Astrocyte of the cerebellum (primary cell): ENCODE results near the gene OSBPL2.

Experiments
- DNase-seq: peaks from one replicate; pipeline ENCODE4 v3.0.0-alpha.2; 2011; ENCODE audit warnings: low read depth
- H3K4me3 ChIP-seq: 2 replicates; pipeline ENCODE4 v1.5.1; 2011; ENCODE audit warnings: mild to moderate bottlenecking, low read depth, low read length, moderate library complexity
- CTCF ChIP-seq: IDR thresholded peaks from 2 replicates; pipeline ENCODE4 v1.5.1; 2012; ENCODE audit warnings: low read length, low read depth, moderate library complexity, mild to moderate bottlenecking; ENCODE audit errors: missing control alignments
- in situ Hi-C: cut with HindIII; loops from 2 replicates; pipeline ENCODE4 v1.10.0; 2017; ENCODE audit warnings: low sequenced_read_pairs

OSBPL2 gene

GRCh38 chr20:62284448-62284847, 46.1 kb downstream of the OSBPL2 start:
- no peak overlapping the region for H3K4me3 ChIP-seq
- DNase-seq, result no peak
- in situ Hi-C loops, result loop anchor here (25.0 kb wide), 1 partner anchor 103 kb away; the partner anchor contains the start of gene RPS21
- TF ChIP-seq CTCF, result no peak

- no peak for DNase-seq
- no peak for TF ChIP-seq CTCF
- in situ Hi-C loops, result loop anchor here (25.0 kb wide), 1 partner anchor 102 kb away; the partner anchor contains the start of gene RPS21
- H3K4me3 ChIP-seq, result no peak overlapping the region
These were observed 46.8 kb downstream of the OSBPL2 start for GRCh38 chr20:62285151-62285550.

GRCh38 chr20:62285722-62286121, 47.4 kb downstream of the OSBPL2 start:
- in situ Hi-C loops, result loop anchor here (25.0 kb wide), 1 partner anchor 102 kb away; the partner anchor contains the start of gene RPS21
- DNase-seq, result no peak

GRCh38 chr20:62286493-62287064, 48.3 kb downstream of the OSBPL2 start:
- TF ChIP-seq CTCF, result no peak
- in situ Hi-C loops, result loop anchor here (25.0 kb wide), 1 partner anchor 101 kb away; the partner anchor contains the start of gene RPS21
- no peak for DNase-seq
- no peak overlapping the region for H3K4me3 ChIP-seq

More at GRCh38 chr20:62285722-62286121, 47.4 kb downstream of the OSBPL2 start:
- TF ChIP-seq CTCF, result no peak
- H3K4me3 ChIP-seq, result no peak overlapping the region

DNA sequence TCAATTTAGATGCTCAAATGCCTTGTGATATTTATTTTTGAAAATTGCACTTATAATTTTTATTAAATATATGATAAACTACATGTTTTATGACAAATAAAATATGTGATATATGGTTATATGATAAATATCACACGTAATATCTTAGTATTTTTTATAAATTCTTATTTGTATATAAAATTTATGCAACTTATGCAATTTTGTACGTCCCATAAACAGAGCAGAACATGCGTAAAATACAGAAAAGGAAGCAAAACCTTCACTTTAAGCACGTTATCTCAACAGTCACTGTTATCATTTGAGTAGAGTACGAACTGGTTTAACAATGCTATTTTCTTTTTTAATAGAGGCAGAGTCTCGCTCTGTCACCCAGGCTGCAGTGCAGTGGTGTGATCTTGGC, 48.8 kb downstream of the OSBPL2 start:
- H3K4me3 ChIP-seq, result no peak overlapping the region
- in situ Hi-C loops, result loop anchor here (25.0 kb wide), 1 partner anchor 100 kb away; the partner anchor contains the start of gene RPS21
- TF ChIP-seq CTCF, result no peak
- no peak for DNase-seq

- no peak for TF ChIP-seq CTCF
- DNase-seq, result no peak
- in situ Hi-C loops, result loop anchor here (25.0 kb wide), 1 partner anchor 99 kb away; the partner anchor contains the start of gene RPS21
- no peak overlapping the region for H3K4me3 ChIP-seq
These were observed 49.6 kb downstream of the OSBPL2 start for GRCh38 chr20:62287759-62288534.
